ENCODE data around the gene HCN4. TPM values are rescaled to one million over a fixed set of nuclear protein-coding genes. Genes with fewer than 3 reads are reported as not detected.

The HCN4 gene
- total RNA-seq, 1 donor from 2014 or later = 4.1 TPM

GRCh38 chr15:73321496-73322450, 47.0 kb downstream of the HCN4 start:
- Mint-ChIP-seq H3K36me3 (ENCODE audit: low read depth) (no peaks in the 10 kb centered on the region), H3K4me3 (no peak overlapping the region), H3K27me3 (ENCODE audit: low read depth) (peaks cover 2% of the 10 kb centered on the region), H3K27ac (ENCODE audit: unreplicated experiment) (peak overlapping the region; percentile 50), H3K4me1 (peaks cover 11% of the 10 kb centered on the region), H3K9me3 (no peaks in the 10 kb centered on the region)
- TF ChIP-seq CTCF (conservative IDR thresholded peaks at IDR 0.05) = no peak
- no peak for DNase-seq (ENCODE audit: low read depth, low spot score)

- Mint-ChIP-seq H3K27ac (ENCODE audit: unreplicated experiment) (no peak overlapping the region), H3K27me3 (ENCODE audit: low read depth) (peaks cover 2% of the 10 kb centered on the region), H3K36me3 (ENCODE audit: low read depth) (no peaks in the 10 kb centered on the region), H3K4me1 (peaks cover 10% of the 10 kb centered on the region), H3K9me3 (no peaks in the 10 kb centered on the region), H3K4me3 (no peak overlapping the region)
- TF ChIP-seq CTCF (conservative IDR thresholded peaks at IDR 0.05) = no peak
- DNase-seq (ENCODE audit: low read depth, low spot score) = no peak
These were observed 48.1 kb downstream of the HCN4 start for GRCh38 chr15:73320619-73321180.

GRCh38 chr15:73319460-73320245, 49.1 kb downstream of the HCN4 start:
- no peak for DNase-seq (ENCODE audit: low read depth, low spot score)
- H3K4me3 Mint-ChIP-seq = peak overlapping the region; percentile 49
- H3K36me3 Mint-ChIP-seq (ENCODE audit: low read depth) = no peaks in the 10 kb centered on the region
- no peak for TF ChIP-seq CTCF (conservative IDR thresholded peaks at IDR 0.05)
- H3K27me3 Mint-ChIP-seq (ENCODE audit: low read depth) = peaks cover 2% of the 10 kb centered on the region
- H3K27ac Mint-ChIP-seq (ENCODE audit: unreplicated experiment) = no peak overlapping the region
- H3K9me3 Mint-ChIP-seq = no peaks in the 10 kb centered on the region
- peaks cover 8% of the 10 kb centered on the region for H3K4me1 Mint-ChIP-seq

- Mint-ChIP-seq H3K4me3 (no peak overlapping the region), H3K9me3 (no peaks in the 10 kb centered on the region), H3K27me3 (ENCODE audit: low read depth) (peaks cover 2% of the 10 kb centered on the region), H3K4me1 (peaks cover 8% of the 10 kb centered on the region), H3K36me3 (ENCODE audit: low read depth) (no peaks in the 10 kb centered on the region), H3K27ac (ENCODE audit: unreplicated experiment) (no peak overlapping the region)
- TF ChIP-seq CTCF (conservative IDR thresholded peaks at IDR 0.05) = no peak
- DNase-seq (ENCODE audit: low read depth, low spot score) = peak; percentile 56
These were observed 50.1 kb downstream of the HCN4 start for GRCh38 chr15:73318463-73319351.

Data from neural crest cell (in vitro differentiated cells).